HPDE6-E6E7 (cell line): Measurements from ENCODE around the gene ACSS1.

Experiments
- DNase-seq: peaks from one replicate; pipeline ENCODE4 v3.0.0; 2011; ENCODE audit warnings: missing footprints; ENCODE audit errors: extremely low spot score

Gene ACSS1

GRCh38 chr20:25058051-25058846 lies at the start of gene ACSS1:
TSS of gene ACSS1 (minus strand) at chr20:25058139. CDS start at chr20:25058102, 37 bp downstream.
- no peak for DNase-seq

- DNase-seq: no peak
Measured at GRCh38 chr20:25103526-25103925, 45.6 kb upstream of the ACSS1 start.

- no peak for DNase-seq
Measured at GRCh38 chr20:25100914-25101313, 43.0 kb upstream of the ACSS1 start.

- no peak for DNase-seq
Measured at GRCh38 chr20:25099601-25100140, 41.7 kb upstream of the ACSS1 start.

GRCh38 chr20:25097498-25097897 lies 39.6 kb upstream of the ACSS1 start:
- no peak for DNase-seq

- DNase-seq: no peak
Measured at GRCh38 chr20:25090492-25091429, 32.8 kb upstream of the ACSS1 start.

- DNase-seq: no peak
Measured at GRCh38 chr20:25089662-25090061, 31.7 kb upstream of the ACSS1 start.

GRCh38 chr20:25089096-25089495 lies 31.2 kb upstream of the ACSS1 start:
- DNase-seq: no peak

GRCh38 chr20:25088267-25088666 lies 30.3 kb upstream of the ACSS1 start:
- DNase-seq: no peak

GRCh38 chr20:25087186-25087929 lies 29.4 kb upstream of the ACSS1 start:
- DNase-seq: no peak

GRCh38 chr20:25085756-25086495 lies 28.0 kb upstream of the ACSS1 start:
- no peak for DNase-seq

- DNase-seq: no peak
Measured at GRCh38 chr20:25084626-25085187, 26.8 kb upstream of the ACSS1 start.

- no peak for DNase-seq
Measured at GRCh38 chr20:25083773-25084625, 26.1 kb upstream of the ACSS1 start.

- DNase-seq: no peak
Measured at GRCh38 chr20:25083141-25083772, 25.3 kb upstream of the ACSS1 start.

GRCh38 chr20:25082498-25082873 lies 24.5 kb upstream of the ACSS1 start:
- no peak for DNase-seq

GRCh38 chr20:25081730-25082497 lies 24.0 kb upstream of the ACSS1 start, which contains the start of gene VSX1:
TSS of gene VSX1 (minus strand) at chr20:25082141. CDS start at chr20:25082096, 45 bp downstream.
- no peak for DNase-seq

GRCh38 chr20:25081065-25081729 lies 23.3 kb upstream of the ACSS1 start:
- no peak for DNase-seq

- DNase-seq: no peak
Measured at GRCh38 chr20:25079171-25079570, 21.2 kb upstream of the ACSS1 start.
